IMR-90 (cell line): ENCODE data around the gene PDZD2.

Experiments
- CEBPB ChIP-seq: IDR thresholded peaks from 2 replicates; pipeline ENCODE4 v1.6.1; 2012; ENCODE audit warnings: low read depth, low read length, improper control_type of control experiment
- CTCF ChIP-seq: conservative IDR thresholded peaks from 2 replicates; pipeline ENCODE4 v1.5.1; 2012; ENCODE audit warnings: mild to moderate bottlenecking, low read depth, low read length, improper control_type of control experiment
- POLR2A ChIP-seq: IDR thresholded peaks from 2 replicates; pipeline ENCODE4 v1.6.1; 2012; ENCODE audit warnings: mild to moderate bottlenecking, low read depth, low read length
- RAD21 ChIP-seq: IDR thresholded peaks from 2 replicates; pipeline ENCODE4 v1.6.1; 2012; ENCODE audit warnings: low read length, improper control_type of control experiment
- SMC3 ChIP-seq: fragments of 150-350 bp; IDR thresholded peaks from 2 replicates; pipeline ENCODE4 v1.6.1; 2016; ENCODE audit warnings: low read depth, mild to moderate bottlenecking, antibody characterized with exemption, low read length, moderate library complexity
- USF2 ChIP-seq: fragments of 150-350 bp; IDR thresholded peaks from 2 replicates; pipeline ENCODE4 v1.6.1; 2017; ENCODE audit warnings: mild to moderate bottlenecking, antibody characterized with exemption, low read length, low read depth

- TF ChIP-seq POLR2A (no peak), CTCF (no peak), CEBPB (no peak), SMC3 (no peak), USF2 (no peak), RAD21 (no peak)
Measured at GRCh38 chr5:31761877-31762276, 122.9 kb downstream of the PDZD2 start.
